Activated CD4-positive, alpha-beta T cell treated with anti-CD3 and anti-CD28 coated beads for 24 hours (primary cell): ENCODE results near the gene ZNF207.
A peak's percentile ranks its signal among the peaks of the same experiment; 100 is the strongest.
"Not testable (repeated sequence)": the region's sequence is repeated elsewhere in the genome, so short reads cannot be mapped to it uniquely, and the experiment has no call there.

Experiments
- DNase-seq, 2 donors: peaks; one replicate each; pipeline ENCODE4 v3.0.0-alpha.2; 2020; ENCODE audit warnings: low read depth in 2 of 2

ZNF207 gene

GRCh38 chr17:32349854-32350665 is at the start of gene ZNF207:
Gene ZNF207 (plus strand): TSS chr17:32350157. CDS start chr17:32350286, 129 bp downstream.
- peak; percentile 92 for DNase-seq

GRCh38 chr17:32302037-32302436 is 47.9 kb upstream of the ZNF207 start:
- DNase-seq, result no peak

DNA sequence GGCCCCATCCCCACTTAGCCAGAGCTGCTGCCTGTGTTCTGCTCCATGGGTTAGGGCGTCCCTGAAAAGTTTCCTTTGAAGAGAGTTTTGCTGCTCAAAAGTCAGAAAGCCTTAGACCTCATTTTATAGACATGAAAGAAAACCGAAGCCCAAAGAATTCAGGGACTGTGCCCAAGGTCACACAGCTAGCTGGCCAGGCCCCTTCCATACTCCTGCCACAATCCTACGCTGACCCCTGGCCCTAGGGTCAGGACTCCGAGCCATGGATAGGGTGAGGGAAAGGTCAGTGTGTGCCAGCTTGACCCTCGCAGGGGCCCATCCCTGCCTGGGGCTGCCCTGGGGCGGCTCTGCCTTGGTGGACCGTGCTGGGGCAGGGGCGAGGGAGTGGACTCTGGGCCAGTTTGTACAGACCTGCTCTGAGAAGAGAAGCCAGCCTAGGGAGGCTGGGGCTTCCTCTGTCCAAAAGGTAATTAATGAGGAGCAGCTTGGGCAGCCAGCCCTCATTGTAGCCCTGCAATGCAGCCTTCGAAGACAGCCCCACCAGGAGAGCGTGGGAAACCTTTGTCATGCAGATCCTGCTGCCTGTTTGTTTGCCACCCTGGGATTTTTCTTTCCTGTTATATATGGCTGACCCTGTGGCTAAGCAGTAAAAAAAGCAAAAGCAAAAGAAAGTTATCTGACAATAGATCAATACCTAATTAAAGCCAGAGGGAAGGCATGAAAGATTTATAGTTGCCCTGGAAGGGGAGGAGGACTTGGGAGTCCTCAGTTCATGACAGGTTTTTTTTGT is 46.9 kb upstream of the ZNF207 start:
- DNase-seq, result no peak

DNA sequence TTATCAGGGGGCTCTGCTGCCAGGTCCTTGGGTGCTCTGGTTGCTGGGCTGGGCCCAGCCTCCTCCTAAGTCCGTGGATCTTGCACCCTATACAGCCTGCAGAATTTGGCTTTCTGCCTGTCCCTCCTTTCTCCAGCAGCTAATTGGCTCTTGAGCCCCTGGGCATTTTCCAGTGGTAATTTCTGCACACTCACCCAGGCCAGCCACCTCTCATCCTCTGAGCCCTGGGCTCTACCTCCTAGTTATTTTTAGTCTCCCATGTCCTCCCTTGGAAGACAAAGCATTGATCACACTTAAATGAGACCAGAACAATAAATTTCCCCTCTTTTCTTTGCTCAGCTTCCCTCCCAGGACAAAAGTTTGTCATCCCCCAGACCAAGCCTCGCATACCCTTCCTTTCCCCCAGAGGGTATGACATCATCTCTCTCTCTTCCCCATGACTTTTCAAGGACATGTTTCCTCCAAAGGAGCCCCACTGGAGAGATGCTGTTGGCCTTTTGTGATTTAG is 46.1 kb upstream of the ZNF207 start:
- no peak for DNase-seq

- no peak for DNase-seq
Measured at GRCh38 chr17:32305049-32305448, 44.9 kb upstream of the ZNF207 start.

- no peak for DNase-seq
Measured at GRCh38 chr17:32307658-32308057, 42.3 kb upstream of the ZNF207 start.

- DNase-seq, result no peak
Measured at GRCh38 chr17:32311028-32311536, 38.9 kb upstream of the ZNF207 start.

- DNase-seq, result no peak
Measured at GRCh38 chr17:32314636-32315035, 35.3 kb upstream of the ZNF207 start.

DNA sequence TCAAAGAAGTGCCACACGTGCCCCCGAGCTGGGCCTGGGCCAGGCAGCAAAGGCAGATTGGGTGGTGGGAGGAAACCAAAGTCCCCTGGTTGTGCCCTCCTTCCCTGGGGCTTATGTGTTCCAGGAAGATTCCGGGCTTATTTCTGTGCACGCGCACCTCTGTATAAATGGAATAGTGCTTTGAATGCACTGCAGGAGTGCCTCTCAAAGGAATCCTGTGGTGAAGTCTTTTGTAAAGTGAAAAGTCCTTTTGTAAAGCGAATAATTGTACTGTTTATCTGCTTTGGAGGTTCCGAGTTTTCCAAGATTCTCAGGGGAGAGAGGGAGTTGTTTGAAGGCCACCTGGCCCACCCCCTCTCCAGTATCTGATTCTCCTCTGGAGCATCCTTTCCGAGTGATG is 34.8 kb upstream of the ZNF207 start:
- DNase-seq, result no peak

DNA sequence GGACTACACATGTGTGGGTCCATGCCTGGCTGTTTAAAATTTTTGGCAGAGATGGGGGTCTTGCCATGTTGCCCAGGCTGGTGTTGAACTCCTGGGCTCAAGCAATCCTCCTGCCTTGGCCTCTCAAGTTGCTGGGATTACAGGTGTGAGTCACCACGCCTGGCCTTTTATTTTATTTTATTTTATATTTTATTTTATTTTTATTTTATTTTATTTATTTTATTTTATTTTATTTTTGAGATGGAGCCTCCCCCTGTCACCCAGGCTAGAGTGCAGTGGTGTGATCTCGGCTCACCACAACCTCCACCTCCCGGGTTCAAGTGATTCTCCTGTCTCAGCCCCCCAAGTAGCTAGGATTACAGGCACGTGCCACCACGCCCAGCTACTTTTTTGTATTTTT is 33.3 kb upstream of the ZNF207 start:
- DNase-seq, result not testable (repeated sequence)

DNA sequence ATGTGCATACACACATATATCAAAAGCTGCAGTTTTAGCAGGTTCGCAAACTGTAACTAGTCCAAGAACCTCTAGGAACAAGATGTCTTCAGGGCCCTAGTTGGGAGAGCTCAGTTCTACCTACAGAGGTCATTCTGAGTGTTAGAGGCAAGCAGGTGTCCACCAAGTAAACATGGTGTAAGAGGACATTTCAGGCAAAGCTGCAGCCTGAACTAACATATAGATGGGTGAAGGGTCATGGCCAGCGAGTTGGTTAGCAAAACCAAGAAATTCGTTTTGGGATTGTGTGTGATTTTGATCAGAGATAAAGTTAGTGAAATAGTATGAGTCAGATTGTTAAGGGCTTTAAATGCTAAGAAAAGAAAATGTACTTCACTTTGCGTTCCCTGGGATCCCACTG is 32.6 kb upstream of the ZNF207 start:
- DNase-seq, result no peak

GRCh38 chr17:32318071-32318470 is 31.9 kb upstream of the ZNF207 start:
- DNase-seq, result no peak

- peak; percentile 65 to 80 for DNase-seq
Measured at GRCh38 chr17:32319548-32319905, 30.4 kb upstream of the ZNF207 start.

- not testable (repeated sequence) for DNase-seq
Measured at GRCh38 chr17:32320080-32320479, 29.9 kb upstream of the ZNF207 start.

DNA sequence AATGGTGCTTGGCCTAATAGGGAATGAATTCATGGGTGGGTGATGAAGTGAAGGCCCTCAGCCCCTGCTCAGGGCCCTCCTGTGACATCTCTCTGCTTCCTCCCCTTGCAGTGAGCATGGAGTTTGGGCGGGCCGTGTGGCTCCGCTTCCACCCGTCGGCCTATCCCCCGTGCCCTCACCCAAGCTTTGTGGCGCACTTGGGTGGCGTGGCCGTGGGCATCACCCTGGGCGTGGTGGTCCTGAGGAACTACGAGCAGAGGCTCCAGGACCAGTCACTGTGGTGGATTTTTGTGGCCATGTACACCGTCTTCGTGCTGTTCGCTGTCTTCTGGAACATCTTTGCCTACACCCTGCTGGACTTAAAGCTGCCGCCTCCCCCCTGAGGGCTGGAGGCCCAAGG is 29.1 kb upstream of the ZNF207 start:
- no peak for DNase-seq

DNA sequence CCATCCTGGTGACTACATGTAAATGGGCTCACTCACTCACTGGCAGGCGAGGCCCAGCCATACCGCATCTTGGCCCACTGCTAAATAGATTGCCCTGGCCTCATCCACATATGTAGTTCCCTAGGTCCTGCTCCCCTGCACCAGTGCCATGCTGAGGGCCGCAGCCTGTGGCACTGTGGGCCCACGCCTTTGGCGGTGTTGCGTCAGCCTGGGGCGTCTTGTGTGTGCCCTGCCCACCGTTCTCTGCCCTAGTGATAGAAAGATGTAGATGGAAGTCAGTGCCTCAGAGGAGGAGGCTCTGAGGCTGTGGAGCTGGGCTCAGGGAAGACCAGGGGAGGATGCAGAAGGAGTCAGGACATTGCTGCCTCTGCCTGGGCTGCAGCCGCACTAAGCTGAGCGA is 26.9 kb upstream of the ZNF207 start:
- no peak for DNase-seq

GRCh38 chr17:32323811-32324491 is 26.0 kb upstream of the ZNF207 start:
- DNase-seq, result no peak

GRCh38 chr17:32327911-32328310 is 22.0 kb upstream of the ZNF207 start:
- DNase-seq, result no peak

GRCh38 chr17:32330147-32330546 is 19.8 kb upstream of the ZNF207 start:
- DNase-seq, result no peak

DNA sequence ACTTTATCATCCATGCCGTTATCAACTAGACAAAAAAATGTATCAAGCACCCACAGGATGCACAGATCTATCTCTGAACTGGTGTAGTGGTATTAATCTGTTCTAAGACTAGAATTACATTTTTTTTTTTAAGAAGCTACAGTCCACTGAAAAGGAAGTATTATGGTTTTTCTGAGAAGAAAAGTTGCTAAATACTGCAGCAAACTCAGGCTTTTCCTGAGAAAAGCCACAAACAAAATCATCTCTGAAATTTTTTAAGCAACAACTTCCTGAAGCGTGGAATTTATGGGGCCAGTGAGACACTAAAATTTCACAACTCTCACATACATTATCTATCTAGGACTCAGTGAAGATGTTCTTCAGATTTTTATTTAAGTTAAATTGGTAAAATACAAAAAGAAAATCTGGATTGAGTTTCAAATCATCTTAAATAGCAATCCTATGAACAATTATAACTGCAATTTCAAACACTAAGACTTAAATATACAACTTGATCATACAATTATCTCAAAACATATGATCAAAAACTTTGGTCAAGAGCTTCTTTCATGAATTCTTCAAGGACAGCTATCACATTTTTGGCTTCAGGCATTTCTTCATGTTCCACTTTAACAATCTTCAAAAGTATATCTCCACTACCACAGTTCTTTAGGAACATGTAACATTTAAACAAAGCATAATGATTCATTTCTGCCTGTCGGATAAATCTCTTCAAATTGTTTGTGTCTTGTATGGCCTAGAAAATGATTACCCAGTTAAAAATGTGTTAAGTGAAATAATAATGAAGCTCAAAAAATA is 18.5 kb upstream of the ZNF207 start:
- DNase-seq, result no peak

DNA sequence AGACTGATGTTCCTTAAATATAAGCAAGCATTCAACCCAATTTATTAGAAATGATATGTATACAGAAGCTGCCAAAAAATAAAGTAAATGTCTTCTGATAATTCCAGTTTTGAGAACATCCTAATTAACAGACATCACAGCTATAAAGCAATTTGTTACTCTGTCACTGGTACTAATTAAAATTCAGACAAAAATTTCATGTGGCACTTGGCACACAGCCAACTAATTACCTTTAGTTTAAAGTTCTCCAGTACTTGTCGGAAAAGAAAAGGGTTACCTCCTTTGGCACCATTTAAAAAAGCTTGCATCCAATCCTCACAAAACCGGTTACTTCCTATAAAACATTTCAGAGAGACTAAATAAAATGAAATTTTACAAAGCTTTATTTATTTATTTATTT is 16.8 kb upstream of the ZNF207 start:
- no peak for DNase-seq
